Measurements from ENCODE around the gene EFCAB5. TPM values are rescaled to one million over a fixed set of nuclear protein-coding genes. Genes with fewer than 3 reads are reported as not detected.

The EFCAB5 gene
- total and polyA plus RNA-seq, 4 donors = under 0.01 to 0.05 TPM; not detected in 2

- TF ChIP-seq REST (IDR thresholded peaks at IDR 0.05) (no peak), RXRA (IDR thresholded peaks at IDR 0.05) (no peak), SP1 (IDR thresholded peaks at IDR 0.05) (no peak), RAD21 (IDR thresholded peaks at IDR 0.05) (no peak), JUND (IDR thresholded peaks at IDR 0.05) (no peak), FOXA2 (IDR thresholded peaks at IDR 0.05) (no peak), HNF4G (IDR thresholded peaks at IDR 0.05) (no peak)
- TF ChIP-seq, protein P1, sequence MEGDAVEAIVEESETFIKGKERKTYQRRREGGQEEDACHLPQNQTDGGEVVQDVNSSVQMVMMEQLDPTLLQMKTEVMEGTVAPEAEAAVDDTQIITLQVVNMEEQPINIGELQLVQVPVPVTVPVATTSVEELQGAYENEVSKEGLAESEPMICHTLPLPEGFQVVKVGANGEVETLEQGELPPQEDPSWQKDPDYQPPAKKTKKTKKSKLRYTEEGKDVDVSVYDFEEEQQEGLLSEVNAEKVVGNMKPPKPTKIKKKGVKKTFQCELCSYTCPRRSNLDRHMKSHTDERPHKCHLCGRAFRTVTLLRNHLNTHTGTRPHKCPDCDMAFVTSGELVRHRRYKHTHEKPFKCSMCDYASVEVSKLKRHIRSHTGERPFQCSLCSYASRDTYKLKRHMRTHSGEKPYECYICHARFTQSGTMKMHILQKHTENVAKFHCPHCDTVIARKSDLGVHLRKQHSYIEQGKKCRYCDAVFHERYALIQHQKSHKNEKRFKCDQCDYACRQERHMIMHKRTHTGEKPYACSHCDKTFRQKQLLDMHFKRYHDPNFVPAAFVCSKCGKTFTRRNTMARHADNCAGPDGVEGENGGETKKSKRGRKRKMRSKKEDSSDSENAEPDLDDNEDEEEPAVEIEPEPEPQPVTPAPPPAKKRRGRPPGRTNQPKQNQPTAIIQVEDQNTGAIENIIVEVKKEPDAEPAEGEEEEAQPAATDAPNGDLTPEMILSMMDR (IDR thresholded peaks at IDR 0.05; ENCODE audit: low read depth, low read length, missing input control) = no peak
These were observed 210.0 kb downstream of the EFCAB5 start (continued) for GRCh38 chr17:30151471-30151870.

- H3K4me1 ChIP-seq (ENCODE audit: control insufficient read depth in 4 of 4, insufficient read depth in 4 of 4, low read length in 3 of 4) = no peaks in the 10 kb centered on the region
- DNase-seq (ENCODE audit: low spot score) = no peak
- TF ChIP-seq GABPA (IDR thresholded peaks at IDR 0.05 in 1 of 2, conservative IDR thresholded peaks at IDR 0.05 in 1 of 2) (no peak), ZBTB33 (IDR thresholded peaks at IDR 0.05) (no peak), HNF4G (IDR thresholded peaks at IDR 0.05) (no peak), SP1 (IDR thresholded peaks at IDR 0.05) (no peak), RXRA (IDR thresholded peaks at IDR 0.05) (no peak), JUND (IDR thresholded peaks at IDR 0.05) (no peak), TAF1 (conservative IDR thresholded peaks at IDR 0.05) (no peak), FOXA2 (IDR thresholded peaks at IDR 0.05) (no peak), EGR1 (IDR thresholded peaks at IDR 0.05; ENCODE audit: low read depth in 2 of 2) (no peak), YY1 (IDR thresholded peaks at IDR 0.05) (no peak), RAD21 (IDR thresholded peaks at IDR 0.05) (no peak)
- TF ChIP-seq, protein P2, sequence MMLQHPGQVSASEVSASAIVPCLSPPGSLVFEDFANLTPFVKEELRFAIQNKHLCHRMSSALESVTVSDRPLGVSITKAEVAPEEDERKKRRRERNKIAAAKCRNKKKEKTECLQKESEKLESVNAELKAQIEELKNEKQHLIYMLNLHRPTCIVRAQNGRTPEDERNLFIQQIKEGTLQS (IDR thresholded peaks at IDR 0.05) = no peak
- TF ChIP-seq, protein P1 (IDR thresholded peaks at IDR 0.05; ENCODE audit: low read depth, low read length, missing input control) = no peak
- H3K4me3 ChIP-seq (ENCODE audit: low read depth in 1 of 3, low read length in 3 of 3) = no peak overlapping the region
- H3K36me3 ChIP-seq (ENCODE audit: control insufficient read depth in 4 of 4, insufficient read depth in 3 of 4, low read depth in 1 of 4, low read length in 3 of 4) = peaks cover 0 to 2% (median under 1%) of the 10 kb centered on the region in 4 donors
- no peaks in the 10 kb centered on the region for H3K9me3 ChIP-seq (ENCODE audit: control insufficient read depth in 4 of 4, low read length in 3 of 4)
- no peak overlapping the region for H3K9ac ChIP-seq (ENCODE audit: low read depth in 1 of 2, low read length in 2 of 2)
- H3K27me3 ChIP-seq (ENCODE audit: control insufficient read depth in 4 of 4, insufficient read depth in 4 of 4, low read length in 3 of 4) = no peaks in the 10 kb centered on the region
- H3K27ac ChIP-seq (ENCODE audit: low read depth in 1 of 2, low read length in 2 of 2) = no peak overlapping the region
These were observed 212.0 kb downstream of the EFCAB5 start for GRCh38 chr17:30153463-30153862.
